ENCODE results near the gene RPS14. TPM values are rescaled to one million over a fixed set of nuclear protein-coding genes. Genes with fewer than 3 reads are reported as not detected.

Gene RPS14
- total and polyA plus RNA-seq, 8 donors = 1,164 to 2,138 (median 1,539) TPM

GRCh38 chr5:150402901-150403342, 46.6 kb downstream of the RPS14 start:
- Histone ChIP-seq H3K4me3 (no peak overlapping the region), H3K9me3 (no peaks in the 10 kb centered on the region), H3K27ac (no peak overlapping the region), H3K36me3 (peaks cover 0 to 11% (median 10%) of the 10 kb centered on the region in 3 donors), H3K27me3 (no peaks in the 10 kb centered on the region), H3K4me1 (no peaks in the 10 kb centered on the region)
- 92 to 95% methylated on average over 12 of the region's 12 CpGs for WGBS, 2 donors
- DNase-seq (no peak), FAIRE-seq (no peak), ATAC-seq (no peak)
- intact Hi-C loops (cut with DNase I) = no loop called here
- TF ChIP-seq CTCF (IDR thresholded peaks at IDR 0.05) = no peak

GRCh38 chr5:150402229-150402773, 47.2 kb downstream of the RPS14 start:
- WGBS, 2 donors = 72 to 76% methylated on average over 4 of the region's 4 CpGs
- Histone ChIP-seq H3K4me1 (no peaks in the 10 kb centered on the region), H3K4me3 (no peak overlapping the region), H3K27me3 (no peaks in the 10 kb centered on the region), H3K9me3 (no peaks in the 10 kb centered on the region), H3K36me3 (peaks cover 0 to 15% (median 10%) of the 10 kb centered on the region in 3 donors), H3K27ac (no peak overlapping the region)
- no peak for TF ChIP-seq CTCF (IDR thresholded peaks at IDR 0.05)
- DNase-seq (no peak), FAIRE-seq (no peak), ATAC-seq (no peak)
- intact Hi-C loops (cut with DNase I) = no loop called here

GRCh38 chr5:150401376-150402228, 47.9 kb downstream of the RPS14 start:
- ATAC-seq (no peak), DNase-seq (no peak), FAIRE-seq (no peak)
- Histone ChIP-seq H3K36me3 (peaks cover 1 to 16% (median 10%) of the 10 kb centered on the region in 3 donors), H3K4me1 (no peaks in the 10 kb centered on the region), H3K27ac (no peak overlapping the region), H3K27me3 (no peaks in the 10 kb centered on the region), H3K4me3 (no peak overlapping the region), H3K9me3 (no peaks in the 10 kb centered on the region)
- WGBS, 2 donors = 76 to 83% methylated on average over 11 of the region's 11 CpGs
- TF ChIP-seq CTCF (IDR thresholded peaks at IDR 0.05) = no peak
- intact Hi-C loops (cut with DNase I) = no loop called here

- no peak overlapping the region for H3K4me3 ChIP-seq
- 73 to 78% methylated on average over 3 of the region's 3 CpGs for WGBS, 2 donors
- no peaks in the 10 kb centered on the region for H3K27me3 ChIP-seq
- H3K4me1 ChIP-seq = no peaks in the 10 kb centered on the region
- H3K9me3 ChIP-seq = no peaks in the 10 kb centered on the region
- DNase-seq (no peak), ATAC-seq (no peak), FAIRE-seq (no peak)
- TF ChIP-seq CTCF (IDR thresholded peaks at IDR 0.05) = no peak
- H3K27ac ChIP-seq = no peak overlapping the region
- H3K36me3 ChIP-seq = peaks cover 3 to 21% (median 10%) of the 10 kb centered on the region in 3 donors
- intact Hi-C loops (cut with DNase I) = no loop called here
These were observed 48.5 kb downstream of the RPS14 start for GRCh38 chr5:150401076-150401375.

Measured in pancreas (tissue), 10 donors.